Osteoblast (primary cell): ENCODE measurements around the gene CRTAP. TPM values are rescaled to one million over a fixed set of nuclear protein-coding genes. Genes with fewer than 3 reads are reported as not detected.

Source experiments
- DNase-seq: peaks from one replicate; pipeline ENCODE4 v3.0.0; 2011; ENCODE audit warnings: low spot score, mixed read lengths; ENCODE audit not compliant: insufficient read length; ENCODE audit errors: missing footprints
- H2AFZ ChIP-seq: 2 replicates; pipeline ENCODE4 v1.6.0; 2011; ENCODE audit warnings: mild to moderate bottlenecking, low read length
- H3K27ac ChIP-seq: 2 replicates; pipeline ENCODE4 v1.5.1; 2011; ENCODE audit warnings: mild to moderate bottlenecking, low read depth, low read length, moderate library complexity
- H3K27me3 ChIP-seq: 2 replicates; pipeline ENCODE4 v1.6.0; 2012; ENCODE audit warnings: mild to moderate bottlenecking, control low read depth, inconsistent platforms, low read length, moderate library complexity; ENCODE audit not compliant: insufficient read depth
- H3K36me3 ChIP-seq: 2 replicates; pipeline ENCODE4 v1.5.1; 2011; ENCODE audit warnings: mild to moderate bottlenecking, low read length, control low read depth, moderate library complexity; ENCODE audit not compliant: insufficient read depth
- H3K4me1 ChIP-seq: 2 replicates; pipeline ENCODE4 v1.5.1; 2011; ENCODE audit warnings: mild to moderate bottlenecking, low read length, control low read depth, moderate library complexity; ENCODE audit not compliant: insufficient read depth
- H3K4me2 ChIP-seq: 2 replicates; pipeline ENCODE4 v1.6.0; 2011; ENCODE audit warnings: mild to moderate bottlenecking, low read length; ENCODE audit not compliant: insufficient read depth
- H3K4me3 ChIP-seq: fragments of 200-600 bp; sonication (generic); 3 replicates; pipeline ENCODE4 v1.5.1; 2012; ENCODE audit warnings: mild to moderate bottlenecking, low read length, inconsistent platforms; ENCODE audit not compliant: insufficient read depth
- H3K79me2 ChIP-seq: 2 replicates; pipeline ENCODE4 v1.6.0; 2012; ENCODE audit warnings: mild to moderate bottlenecking, low read length, control low read depth, inconsistent platforms; ENCODE audit not compliant: insufficient read depth
- H3K9me3 ChIP-seq: 2 replicates; pipeline ENCODE4 v1.5.1; 2011; ENCODE audit warnings: low read depth, low read length, control low read depth
- H4K20me1 ChIP-seq: 2 replicates; pipeline ENCODE4 v1.6.0; 2012; ENCODE audit warnings: mild to moderate bottlenecking, low read length, control low read depth; ENCODE audit not compliant: insufficient read depth
- CTCF ChIP-seq: IDR thresholded peaks from 2 replicates; pipeline ENCODE4 v1.5.1; 2011; ENCODE audit warnings: mild to moderate bottlenecking, low read depth, low read length, moderate library complexity; ENCODE audit errors: extremely low read depth
- total RNA-seq: library from RNA; depleted of rRNA; stranded (reverse); fragments of >200 nt; gene quantifications from 2 replicates; pipeline ENCODE4 v1.2.3, GENCODE V29; 2012

CRTAP gene
- total RNA-seq, 1 donor = 266 TPM

DNA sequence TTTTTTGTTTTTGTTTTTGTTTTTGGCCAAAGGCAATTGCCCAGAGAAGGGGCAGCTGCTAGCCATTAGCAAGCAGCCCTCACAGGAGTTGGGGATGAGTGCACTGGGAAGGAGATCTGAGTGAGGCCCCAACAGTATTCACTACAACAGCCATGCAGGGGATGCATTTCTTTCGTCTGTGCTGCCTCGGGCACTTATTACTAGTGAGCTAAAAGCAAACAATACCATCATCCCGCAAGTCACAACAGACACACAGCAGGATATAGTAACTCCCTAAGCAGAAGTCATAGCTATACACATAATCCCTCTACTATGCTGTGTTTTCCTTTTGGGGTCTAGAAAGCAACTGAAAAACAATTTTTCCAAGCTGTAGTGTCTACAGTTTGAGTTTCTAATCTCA, 27.2 kb downstream of the CRTAP start:
- no peak overlapping the region for H3K27ac ChIP-seq
- no peaks in the 10 kb centered on the region for H3K9me3 ChIP-seq
- peaks cover 20% of the 10 kb centered on the region for H3K36me3 ChIP-seq
- no peak overlapping the region for H3K4me3 ChIP-seq
- H4K20me1 ChIP-seq = no peaks in the 10 kb centered on the region
- H3K79me2 ChIP-seq = no peaks in the 10 kb centered on the region
- no peaks in the 10 kb centered on the region for H3K27me3 ChIP-seq
- TF ChIP-seq CTCF = no peak
- no peak overlapping the region for H3K4me2 ChIP-seq
- no peaks in the 10 kb centered on the region for H3K4me1 ChIP-seq
- H2AFZ ChIP-seq = no peak overlapping the region
- DNase-seq = no peak

DNA sequence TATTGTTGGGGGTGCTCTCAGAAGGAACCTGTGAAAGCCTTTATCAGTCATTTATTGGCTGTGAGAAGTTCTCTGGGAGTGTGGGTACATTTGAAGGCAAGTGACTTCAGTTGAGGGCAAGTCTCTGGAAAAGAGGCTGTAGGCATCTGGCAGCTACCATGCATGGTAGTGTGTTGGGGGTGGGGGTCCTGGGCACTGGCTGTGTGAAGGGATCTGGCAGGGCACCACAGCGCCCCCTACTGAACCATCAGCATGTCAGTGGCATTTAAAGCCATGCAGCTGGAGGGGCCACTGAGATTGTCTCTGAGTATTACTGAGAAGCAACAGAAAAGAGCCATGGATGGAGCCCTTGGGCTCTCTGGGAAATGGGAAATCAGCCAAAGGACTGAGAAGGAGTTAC, 30.6 kb downstream of the CRTAP start:
- H3K4me1 ChIP-seq = peaks cover 13% of the 10 kb centered on the region

DNA sequence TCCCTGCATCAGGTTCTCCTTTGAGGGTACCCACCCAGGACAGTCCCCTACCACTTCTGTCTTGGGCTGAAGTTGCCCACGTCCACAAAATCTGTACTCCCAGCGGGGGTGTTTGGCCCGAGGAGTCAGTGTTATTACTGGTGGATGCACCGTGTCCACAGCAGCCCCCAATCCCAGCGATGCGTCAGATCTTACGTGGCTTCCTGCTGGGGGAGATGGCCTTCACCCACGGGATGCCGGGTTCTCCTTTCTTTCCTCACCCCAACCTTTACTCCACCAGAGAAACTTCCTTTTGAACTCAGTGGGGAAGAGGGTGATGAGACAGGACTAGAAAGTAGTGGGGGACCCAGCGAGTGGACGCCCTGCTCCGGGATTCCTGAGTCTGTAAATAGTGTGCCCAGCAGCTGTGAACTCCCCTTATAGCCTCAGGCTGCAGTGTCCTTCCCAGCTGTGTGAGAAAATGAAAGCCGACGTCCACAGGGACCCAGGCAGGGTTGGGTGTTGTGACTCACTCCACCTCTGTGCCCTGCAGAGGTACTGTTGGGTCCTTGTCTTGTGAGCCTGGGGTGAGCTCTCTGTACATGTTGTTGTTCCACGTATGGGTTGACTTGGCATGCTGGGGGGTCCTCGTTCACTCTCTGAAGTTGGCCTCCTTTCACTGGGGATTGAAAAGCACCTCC, 31.5 kb downstream of the CRTAP start:
- no peak overlapping the region for H3K27ac ChIP-seq
- no peaks in the 10 kb centered on the region for H3K79me2 ChIP-seq
- H3K4me3 ChIP-seq = no peak overlapping the region
- H3K4me1 ChIP-seq = peaks cover 13% of the 10 kb centered on the region
- H2AFZ ChIP-seq = no peak overlapping the region
- peaks cover 13% of the 10 kb centered on the region for H3K36me3 ChIP-seq
- TF ChIP-seq CTCF = no peak
- no peaks in the 10 kb centered on the region for H3K27me3 ChIP-seq
- H3K4me2 ChIP-seq = no peak overlapping the region
- no peaks in the 10 kb centered on the region for H4K20me1 ChIP-seq
- DNase-seq = no peak
- no peaks in the 10 kb centered on the region for H3K9me3 ChIP-seq

More for the DNA sequence above, 30.6 kb downstream of the CRTAP start:
- no peak overlapping the region for H3K27ac ChIP-seq
- DNase-seq = no peak
- H3K4me3 ChIP-seq = no peak overlapping the region
- peak; percentile 41 for TF ChIP-seq CTCF
- H3K27me3 ChIP-seq = no peaks in the 10 kb centered on the region
- H4K20me1 ChIP-seq = no peaks in the 10 kb centered on the region
- no peaks in the 10 kb centered on the region for H3K9me3 ChIP-seq
- no peaks in the 10 kb centered on the region for H3K79me2 ChIP-seq
- no peak overlapping the region for H3K4me2 ChIP-seq
- peaks cover 13% of the 10 kb centered on the region for H3K36me3 ChIP-seq
- no peak overlapping the region for H2AFZ ChIP-seq

DNA sequence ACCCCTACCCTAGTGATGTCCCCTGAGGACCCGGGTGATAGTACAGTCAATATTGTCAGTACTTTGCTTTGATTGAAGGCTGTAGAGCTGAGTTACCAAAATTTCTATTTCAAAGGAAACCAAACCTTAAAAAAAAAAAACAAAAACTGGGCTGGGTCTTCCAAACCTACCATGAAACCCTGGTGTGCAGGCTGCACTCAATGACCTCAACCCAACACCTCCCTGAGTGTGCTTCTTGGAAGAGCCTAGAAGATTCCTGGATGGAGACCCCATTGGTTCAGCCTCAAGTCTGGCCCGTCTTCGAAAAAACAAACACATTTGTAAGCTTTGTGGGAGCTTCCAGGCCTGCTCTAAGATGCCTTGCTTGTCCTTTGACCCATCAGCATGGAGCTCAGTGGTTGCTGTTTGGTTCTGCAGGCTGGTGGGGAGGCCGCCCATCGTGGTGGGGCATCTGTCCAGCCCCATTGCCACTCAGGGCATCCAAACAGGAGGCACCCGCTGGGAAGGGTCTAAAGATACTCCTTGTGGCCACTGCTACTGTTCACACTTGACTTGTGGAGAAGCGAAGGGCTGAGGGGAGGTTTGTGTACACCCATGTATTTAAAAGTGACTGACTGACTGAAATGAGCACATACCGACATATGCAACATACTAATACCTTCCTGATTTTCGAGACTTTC, 32.2 kb downstream of the CRTAP start:
- Histone ChIP-seq H3K4me1 (peaks cover 13% of the 10 kb centered on the region), H3K79me2 (no peaks in the 10 kb centered on the region), H2AFZ (no peak overlapping the region), H3K36me3 (peaks cover 13% of the 10 kb centered on the region), H3K27me3 (no peaks in the 10 kb centered on the region), H3K9me3 (no peaks in the 10 kb centered on the region), H3K4me2 (peak overlapping the region; percentile 32), H4K20me1 (no peaks in the 10 kb centered on the region), H3K4me3 (no peak overlapping the region), H3K27ac (no peak overlapping the region)
- no peak for DNase-seq
- TF ChIP-seq CTCF = no peak
